ENCODE measurements around the gene KAT6B.
A peak's percentile ranks its signal among the peaks of the same experiment; 100 is the strongest.

KAT6B gene

GRCh38 chr10:74983383-74983782 lies 157.0 kb downstream of the KAT6B start:
- H3K23ac ChIP-seq (ENCODE audit: low read depth, low read length, poor library complexity), result no peak overlapping the region
- H4K8ac ChIP-seq (ENCODE audit: low read depth, low read length), result no peak overlapping the region
- no peaks in the 10 kb centered on the region for H3K9me3 ChIP-seq (replicated peaks in 1 of 2; ENCODE audit: control insufficient read depth in 2 of 2, insufficient read depth in 1 of 2, low read depth in 1 of 2, low read length in 2 of 2)
- no peaks in the 10 kb centered on the region for H3K4me1 ChIP-seq (ENCODE audit: control insufficient read depth in 2 of 2, insufficient read depth in 1 of 2, low read depth in 1 of 2, low read length in 2 of 2)
- no peak overlapping the region for H2BK15ac ChIP-seq (ENCODE audit: low read length)
- DNase-seq (ENCODE audit: low spot score), result no peak
- no peak overlapping the region for H3K27ac ChIP-seq (replicated peaks; ENCODE audit: low read length)
- no peak overlapping the region for H3K4ac ChIP-seq (ENCODE audit: low read length)
- no peak overlapping the region for H2BK12ac ChIP-seq (ENCODE audit: low read length)
- no peaks in the 10 kb centered on the region for H3K79me1 ChIP-seq (ENCODE audit: low read depth, low read length)
- H2BK5ac ChIP-seq (ENCODE audit: low read length), result no peak overlapping the region
- no CpG with 5 or more reads among the region's 2 CpGs for WGBS, 2 donors (ENCODE audit: extremely low coverage in 2 of 2, insufficient read length in 2 of 2, insufficient replicate concordance in 1 of 2)
- no peaks in the 10 kb centered on the region for H3K27me3 ChIP-seq (ENCODE audit: control insufficient read depth in 3 of 3, insufficient read depth in 3 of 3, low read depth in 1 of 3, low read length in 3 of 3)
- peaks cover 3 to 56% of the 10 kb centered on the region in 2 donors for H3K36me3 ChIP-seq (replicated peaks in 1 of 2; ENCODE audit: control insufficient read depth in 2 of 2, insufficient read depth in 2 of 2, low read length in 2 of 2)
- H4K91ac ChIP-seq (ENCODE audit: low read depth, low read length, poor library complexity), result no peak overlapping the region
- no peak overlapping the region for H3K9ac ChIP-seq (ENCODE audit: low read depth, low read length, poor library complexity)
- H3K4me2 ChIP-seq (ENCODE audit: insufficient read depth, low read length, poor library complexity, severe bottlenecking), result no peak overlapping the region
- peak overlapping the region in 1 of 2 donors; percentile 61 for H3K4me3 ChIP-seq (ENCODE audit: low read length in 2 of 2)
- H2AK5ac ChIP-seq (ENCODE audit: low read depth, low read length), result no peak overlapping the region
- H3K18ac ChIP-seq (ENCODE audit: low read length), result peak overlapping the region; percentile 89
- H2BK120ac ChIP-seq (ENCODE audit: low read depth, low read length), result no peak overlapping the region
- H3K14ac ChIP-seq (ENCODE audit: low read length), result no peak overlapping the region
- no peak overlapping the region for H2AFZ ChIP-seq (ENCODE audit: low read length)

- H4K8ac ChIP-seq (ENCODE audit: low read depth, low read length), result no peak overlapping the region
- H3K27ac ChIP-seq (replicated peaks; ENCODE audit: low read length), result no peak overlapping the region
- H3K79me1 ChIP-seq (ENCODE audit: low read depth, low read length), result no peaks in the 10 kb centered on the region
- no peak overlapping the region for H2BK120ac ChIP-seq (ENCODE audit: low read depth, low read length)
- H4K91ac ChIP-seq (ENCODE audit: low read depth, low read length, poor library complexity), result no peak overlapping the region
- H3K4ac ChIP-seq (ENCODE audit: low read length), result no peak overlapping the region
- no peak overlapping the region for H2BK15ac ChIP-seq (ENCODE audit: low read length)
- peaks cover 2% of the 10 kb centered on the region in 2 donors for H3K4me1 ChIP-seq (ENCODE audit: control insufficient read depth in 2 of 2, insufficient read depth in 1 of 2, low read depth in 1 of 2, low read length in 2 of 2)
- H3K9me3 ChIP-seq (replicated peaks in 1 of 2; ENCODE audit: control insufficient read depth in 2 of 2, insufficient read depth in 1 of 2, low read depth in 1 of 2, low read length in 2 of 2), result no peaks in the 10 kb centered on the region
- H2BK12ac ChIP-seq (ENCODE audit: low read length), result no peak overlapping the region
- no peak overlapping the region for H3K4me3 ChIP-seq (ENCODE audit: low read length in 2 of 2)
- no peak overlapping the region for H3K4me2 ChIP-seq (ENCODE audit: insufficient read depth, low read length, poor library complexity, severe bottlenecking)
- no peak overlapping the region for H3K14ac ChIP-seq (ENCODE audit: low read length)
- no peak for DNase-seq (ENCODE audit: low spot score)
- no CpG with 5 or more reads among the region's 4 CpGs for WGBS, 2 donors (ENCODE audit: extremely low coverage in 2 of 2, insufficient read length in 2 of 2, insufficient replicate concordance in 1 of 2)
- H2AFZ ChIP-seq (ENCODE audit: low read length), result no peak overlapping the region
- no peak overlapping the region for H3K9ac ChIP-seq (ENCODE audit: low read depth, low read length, poor library complexity)
- H2AK5ac ChIP-seq (ENCODE audit: low read depth, low read length), result no peak overlapping the region
- no peak overlapping the region for H3K18ac ChIP-seq (ENCODE audit: low read length)
- H3K23ac ChIP-seq (ENCODE audit: low read depth, low read length, poor library complexity), result no peak overlapping the region
- H3K36me3 ChIP-seq (replicated peaks in 1 of 2; ENCODE audit: control insufficient read depth in 2 of 2, insufficient read depth in 2 of 2, low read length in 2 of 2), result peaks cover 3 to 56% of the 10 kb centered on the region in 2 donors
- H3K27me3 ChIP-seq (ENCODE audit: control insufficient read depth in 3 of 3, insufficient read depth in 3 of 3, low read depth in 1 of 3, low read length in 3 of 3), result no peaks in the 10 kb centered on the region
- no peak overlapping the region for H2BK5ac ChIP-seq (ENCODE audit: low read length)
Measured at GRCh38 chr10:74987339-74988053, 161.1 kb downstream of the KAT6B start.

GRCh38 chr10:74988054-74988775 lies 161.8 kb downstream of the KAT6B start:
- H2BK120ac ChIP-seq (ENCODE audit: low read depth, low read length), result no peak overlapping the region
- no peak overlapping the region for H3K4ac ChIP-seq (ENCODE audit: low read length)
- H3K18ac ChIP-seq (ENCODE audit: low read length), result no peak overlapping the region
- DNase-seq (ENCODE audit: low spot score), result no peak
- no peak overlapping the region for H3K14ac ChIP-seq (ENCODE audit: low read length)
- H3K23ac ChIP-seq (ENCODE audit: low read depth, low read length, poor library complexity), result no peak overlapping the region
- H3K36me3 ChIP-seq (replicated peaks in 1 of 2; ENCODE audit: control insufficient read depth in 2 of 2, insufficient read depth in 2 of 2, low read length in 2 of 2), result peaks cover 1 to 55% of the 10 kb centered on the region in 2 donors
- no peak overlapping the region for H2BK5ac ChIP-seq (ENCODE audit: low read length)
- peaks cover 2% of the 10 kb centered on the region in 2 donors for H3K4me1 ChIP-seq (ENCODE audit: control insufficient read depth in 2 of 2, insufficient read depth in 1 of 2, low read depth in 1 of 2, low read length in 2 of 2)
- H2BK15ac ChIP-seq (ENCODE audit: low read length), result no peak overlapping the region
- H3K9ac ChIP-seq (ENCODE audit: low read depth, low read length, poor library complexity), result no peak overlapping the region
- no peaks in the 10 kb centered on the region for H3K9me3 ChIP-seq (replicated peaks in 1 of 2; ENCODE audit: control insufficient read depth in 2 of 2, insufficient read depth in 1 of 2, low read depth in 1 of 2, low read length in 2 of 2)
- H4K8ac ChIP-seq (ENCODE audit: low read depth, low read length), result no peak overlapping the region
- H3K27me3 ChIP-seq (ENCODE audit: control insufficient read depth in 3 of 3, insufficient read depth in 3 of 3, low read depth in 1 of 3, low read length in 3 of 3), result no peaks in the 10 kb centered on the region
- no peak overlapping the region for H2AFZ ChIP-seq (ENCODE audit: low read length)
- H3K4me3 ChIP-seq (ENCODE audit: low read length in 2 of 2), result no peak overlapping the region
- H2AK5ac ChIP-seq (ENCODE audit: low read depth, low read length), result no peak overlapping the region
- no CpG with 5 or more reads among the region's 2 CpGs for WGBS, 2 donors (ENCODE audit: extremely low coverage in 2 of 2, insufficient read length in 2 of 2, insufficient replicate concordance in 1 of 2)
- H3K4me2 ChIP-seq (ENCODE audit: insufficient read depth, low read length, poor library complexity, severe bottlenecking), result no peak overlapping the region
- H2BK12ac ChIP-seq (ENCODE audit: low read length), result no peak overlapping the region
- no peak overlapping the region for H3K27ac ChIP-seq (replicated peaks; ENCODE audit: low read length)
- no peak overlapping the region for H4K91ac ChIP-seq (ENCODE audit: low read depth, low read length, poor library complexity)
- H3K79me1 ChIP-seq (ENCODE audit: low read depth, low read length), result no peaks in the 10 kb centered on the region

- H2BK120ac ChIP-seq (ENCODE audit: low read depth, low read length), result no peak overlapping the region
- no peak overlapping the region for H2BK5ac ChIP-seq (ENCODE audit: low read length)
- no peaks in the 10 kb centered on the region for H3K79me1 ChIP-seq (ENCODE audit: low read depth, low read length)
- no peak overlapping the region for H2BK15ac ChIP-seq (ENCODE audit: low read length)
- H3K4me1 ChIP-seq (ENCODE audit: control insufficient read depth in 2 of 2, insufficient read depth in 1 of 2, low read depth in 1 of 2, low read length in 2 of 2), result peaks cover 2% of the 10 kb centered on the region in 2 donors
- no peak overlapping the region for H2AK5ac ChIP-seq (ENCODE audit: low read depth, low read length)
- H2AFZ ChIP-seq (ENCODE audit: low read length), result no peak overlapping the region
- H4K91ac ChIP-seq (ENCODE audit: low read depth, low read length, poor library complexity), result no peak overlapping the region
- H4K8ac ChIP-seq (ENCODE audit: low read depth, low read length), result no peak overlapping the region
- H3K9me3 ChIP-seq (replicated peaks in 1 of 2; ENCODE audit: control insufficient read depth in 2 of 2, insufficient read depth in 1 of 2, low read depth in 1 of 2, low read length in 2 of 2), result no peaks in the 10 kb centered on the region
- no peak overlapping the region for H2BK12ac ChIP-seq (ENCODE audit: low read length)
- WGBS, 2 donors (ENCODE audit: extremely low coverage in 2 of 2, insufficient read length in 2 of 2, insufficient replicate concordance in 1 of 2), result 100% methylated on average over 1 of the region's 5 CpGs; no CpG with 5 or more reads in 1 of the 2 donors
- no peak overlapping the region for H3K4ac ChIP-seq (ENCODE audit: low read length)
- H3K36me3 ChIP-seq (replicated peaks in 1 of 2; ENCODE audit: control insufficient read depth in 2 of 2, insufficient read depth in 2 of 2, low read length in 2 of 2), result peaks cover 0 to 53% of the 10 kb centered on the region in 2 donors
- no peak overlapping the region for H3K14ac ChIP-seq (ENCODE audit: low read length)
- H3K27ac ChIP-seq (replicated peaks; ENCODE audit: low read length), result no peak overlapping the region
- no peak overlapping the region for H3K18ac ChIP-seq (ENCODE audit: low read length)
- no peak overlapping the region for H3K4me2 ChIP-seq (ENCODE audit: insufficient read depth, low read length, poor library complexity, severe bottlenecking)
- H3K9ac ChIP-seq (ENCODE audit: low read depth, low read length, poor library complexity), result no peak overlapping the region
- no peaks in the 10 kb centered on the region for H3K27me3 ChIP-seq (ENCODE audit: control insufficient read depth in 3 of 3, insufficient read depth in 3 of 3, low read depth in 1 of 3, low read length in 3 of 3)
- no peak for DNase-seq (ENCODE audit: low spot score)
- H3K4me3 ChIP-seq (ENCODE audit: low read length in 2 of 2), result no peak overlapping the region
- H3K23ac ChIP-seq (ENCODE audit: low read depth, low read length, poor library complexity), result no peak overlapping the region
Measured at GRCh38 chr10:74988832-74989561, 162.6 kb downstream of the KAT6B start.
